Measurements from ENCODE around the gene CDC42EP5. TPM values are rescaled to one million over a fixed set of nuclear protein-coding genes. Genes with fewer than 3 reads are reported as not detected.

CDC42EP5 gene
- total and polyA plus RNA-seq, 10 of the 15 experiments (the other 5 are each of a cell fraction or from before 2014, with no cell fraction given) = 0.42 to 1.8 (median 1.4) TPM; not detected in 6

- TF ChIP-seq, protein P1, sequence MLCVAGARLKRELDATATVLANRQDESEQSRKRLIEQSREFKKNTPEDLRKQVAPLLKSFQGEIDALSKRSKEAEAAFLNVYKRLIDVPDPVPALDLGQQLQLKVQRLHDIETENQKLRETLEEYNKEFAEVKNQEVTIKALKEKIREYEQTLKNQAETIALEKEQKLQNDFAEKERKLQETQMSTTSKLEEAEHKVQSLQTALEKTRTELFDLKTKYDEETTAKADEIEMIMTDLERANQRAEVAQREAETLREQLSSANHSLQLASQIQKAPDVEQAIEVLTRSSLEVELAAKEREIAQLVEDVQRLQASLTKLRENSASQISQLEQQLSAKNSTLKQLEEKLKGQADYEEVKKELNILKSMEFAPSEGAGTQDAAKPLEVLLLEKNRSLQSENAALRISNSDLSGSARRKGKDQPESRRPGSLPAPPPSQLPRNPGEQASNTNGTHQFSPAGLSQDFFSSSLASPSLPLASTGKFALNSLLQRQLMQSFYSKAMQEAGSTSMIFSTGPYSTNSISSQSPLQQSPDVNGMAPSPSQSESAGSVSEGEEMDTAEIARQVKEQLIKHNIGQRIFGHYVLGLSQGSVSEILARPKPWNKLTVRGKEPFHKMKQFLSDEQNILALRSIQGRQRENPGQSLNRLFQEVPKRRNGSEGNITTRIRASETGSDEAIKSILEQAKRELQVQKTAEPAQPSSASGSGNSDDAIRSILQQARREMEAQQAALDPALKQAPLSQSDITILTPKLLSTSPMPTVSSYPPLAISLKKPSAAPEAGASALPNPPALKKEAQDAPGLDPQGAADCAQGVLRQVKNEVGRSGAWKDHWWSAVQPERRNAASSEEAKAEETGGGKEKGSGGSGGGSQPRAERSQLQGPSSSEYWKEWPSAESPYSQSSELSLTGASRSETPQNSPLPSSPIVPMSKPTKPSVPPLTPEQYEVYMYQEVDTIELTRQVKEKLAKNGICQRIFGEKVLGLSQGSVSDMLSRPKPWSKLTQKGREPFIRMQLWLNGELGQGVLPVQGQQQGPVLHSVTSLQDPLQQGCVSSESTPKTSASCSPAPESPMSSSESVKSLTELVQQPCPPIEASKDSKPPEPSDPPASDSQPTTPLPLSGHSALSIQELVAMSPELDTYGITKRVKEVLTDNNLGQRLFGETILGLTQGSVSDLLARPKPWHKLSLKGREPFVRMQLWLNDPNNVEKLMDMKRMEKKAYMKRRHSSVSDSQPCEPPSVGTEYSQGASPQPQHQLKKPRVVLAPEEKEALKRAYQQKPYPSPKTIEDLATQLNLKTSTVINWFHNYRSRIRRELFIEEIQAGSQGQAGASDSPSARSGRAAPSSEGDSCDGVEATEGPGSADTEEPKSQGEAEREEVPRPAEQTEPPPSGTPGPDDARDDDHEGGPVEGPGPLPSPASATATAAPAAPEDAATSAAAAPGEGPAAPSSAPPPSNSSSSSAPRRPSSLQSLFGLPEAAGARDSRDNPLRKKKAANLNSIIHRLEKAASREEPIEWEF (IDR thresholded peaks at IDR 0.05; ENCODE audit: insufficient replicate concordance, low read depth, low read length) = no peak
- no peak for TF ChIP-seq FOXK2 (IDR thresholded peaks at IDR 0.05)
- TF ChIP-seq ZNF622 (IDR thresholded peaks at IDR 0.05) = no peak
- TF ChIP-seq EED (IDR thresholded peaks at IDR 0.05; ENCODE audit: low read depth) = no peak
- no peak for TF ChIP-seq YY1 (IDR thresholded peaks at IDR 0.05; ENCODE audit: low read depth, low read length)
Measured at GRCh38 chr19:54477650-54478049, 4.6 kb upstream of the CDC42EP5 start (continued).

- no peak for FAIRE-seq
- RAD21 ChIA-PET (ENCODE audit: unreplicated experiment) = no interaction called here
Measured at GRCh38 chr19:54475706-54476105, 2.6 kb upstream of the CDC42EP5 start.

More at GRCh38 chr19:54475706-54476105, 2.6 kb upstream of the CDC42EP5 start:
- H3K4me1 ChIP-seq (ENCODE audit: control insufficient read depth, insufficient read depth, low read length) = peaks cover 7% of the 10 kb centered on the region
- intact Hi-C loops (cut with micrococcal nuclease; ENCODE audit: unreplicated experiment) = loop anchor here (10.0 kb wide), 1 partner anchor 439 kb away; no protein-coding TSS in a partner anchor
- no TSS peak for BruUV-seq (replicated peaks)
- ChIA-PET POLR2A (no interaction called here), SMC1A (ENCODE audit: uncharacterized antibody, unreplicated experiment) (interaction anchor here (1.4 to 7.3 kb wide), 2 partner anchors 176 to 199 kb away, joined by 6 to 70 read pairs; no protein-coding TSS in a partner anchor), CTCF (interaction anchor here (1.1 to 8.5 kb wide), 2 partner anchors 178 to 197 kb away, joined by 4 to 236 read pairs; no protein-coding TSS in a partner anchor)
- no peaks in the 10 kb centered on the region for H4K20me1 ChIP-seq (ENCODE audit: control insufficient read depth, insufficient read depth)
- H3K79me2 ChIP-seq (ENCODE audit: control insufficient read depth, insufficient read depth, low read length) = no peaks in the 10 kb centered on the region
- no peaks in the 10 kb centered on the region for H3K36me3 ChIP-seq (ENCODE audit: control insufficient read depth in 2 of 2, insufficient read depth in 2 of 2, low read length in 1 of 2)
- no peak overlapping the region for H3K27ac ChIP-seq (ENCODE audit: control insufficient read depth, insufficient read depth)
- no peak overlapping the region for H3K4me3 ChIP-seq
- TF ChIP-seq NFXL1 (IDR thresholded peaks at IDR 0.05; ENCODE audit: borderline replicate concordance) (no peak), SMAD1 (IDR thresholded peaks at IDR 0.05; ENCODE audit: low read depth, partially characterized antibody) (no peak), POU2F2 (IDR thresholded peaks at IDR 0.05; ENCODE audit: borderline replicate concordance, low read depth, low read length) (no peak), KLF5 (IDR thresholded peaks at IDR 0.05; ENCODE audit: partially characterized antibody) (no peak), ATF7 (IDR thresholded peaks at IDR 0.05; ENCODE audit: low read depth) (no peak), WRNIP1 (IDR thresholded peaks at IDR 0.05; ENCODE audit: borderline replicate concordance, low read depth, low read length) (no peak)
- TF ChIP-seq, protein P2, sequence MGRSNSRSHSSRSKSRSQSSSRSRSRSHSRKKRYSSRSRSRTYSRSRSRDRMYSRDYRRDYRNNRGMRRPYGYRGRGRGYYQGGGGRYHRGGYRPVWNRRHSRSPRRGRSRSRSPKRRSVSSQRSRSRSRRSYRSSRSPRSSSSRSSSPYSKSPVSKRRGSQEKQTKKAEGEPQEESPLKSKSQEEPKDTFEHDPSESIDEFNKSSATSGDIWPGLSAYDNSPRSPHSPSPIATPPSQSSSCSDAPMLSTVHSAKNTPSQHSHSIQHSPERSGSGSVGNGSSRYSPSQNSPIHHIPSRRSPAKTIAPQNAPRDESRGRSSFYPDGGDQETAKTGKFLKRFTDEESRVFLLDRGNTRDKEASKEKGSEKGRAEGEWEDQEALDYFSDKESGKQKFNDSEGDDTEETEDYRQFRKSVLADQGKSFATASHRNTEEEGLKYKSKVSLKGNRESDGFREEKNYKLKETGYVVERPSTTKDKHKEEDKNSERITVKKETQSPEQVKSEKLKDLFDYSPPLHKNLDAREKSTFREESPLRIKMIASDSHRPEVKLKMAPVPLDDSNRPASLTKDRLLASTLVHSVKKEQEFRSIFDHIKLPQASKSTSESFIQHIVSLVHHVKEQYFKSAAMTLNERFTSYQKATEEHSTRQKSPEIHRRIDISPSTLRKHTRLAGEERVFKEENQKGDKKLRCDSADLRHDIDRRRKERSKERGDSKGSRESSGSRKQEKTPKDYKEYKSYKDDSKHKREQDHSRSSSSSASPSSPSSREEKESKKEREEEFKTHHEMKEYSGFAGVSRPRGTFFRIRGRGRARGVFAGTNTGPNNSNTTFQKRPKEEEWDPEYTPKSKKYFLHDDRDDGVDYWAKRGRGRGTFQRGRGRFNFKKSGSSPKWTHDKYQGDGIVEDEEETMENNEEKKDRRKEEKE (IDR thresholded peaks at IDR 0.05) = no peak
- no peak overlapping the region for H2AFZ ChIP-seq (ENCODE audit: control insufficient read depth, low read depth, low read length)
- no peaks in the 10 kb centered on the region for H3K9me3 ChIP-seq (replicated peaks; ENCODE audit: control insufficient read depth, insufficient read depth, low read length)
- 70% methylated on average over 11 of the region's 11 CpGs for WGBS (ENCODE audit: insufficient coverage, insufficient replicate concordance, low lambda C conversion rate, missing lambda C conversion rate)
- H3K4me2 ChIP-seq (ENCODE audit: control insufficient read depth, insufficient read depth) = no peak overlapping the region
- peaks cover 0 to 3% of the 10 kb centered on the region in 2 experiments; a peak in 2 of 4 replicates for H3K27me3 ChIP-seq (replicated peaks in 1 of 2; ENCODE audit: control insufficient read depth in 2 of 2, insufficient read depth in 2 of 2, low read length in 1 of 2)
- H3K9ac ChIP-seq (ENCODE audit: control insufficient read depth, insufficient read depth, low read length) = no peak overlapping the region
- ATAC-seq (no peak), DNase-seq (ENCODE audit: low read depth, low spot score) (no peak)
- in situ Hi-C loops (cut with MboI) = loop anchor here (5.0 to 10.0 kb wide), 3 partner anchors 177 to 449 kb away; no protein-coding TSS in a partner anchor

Data from GM12878 (cell line).